Kidney (tissue), 14 donors: ENCODE results near the gene MICU2. TPM values are rescaled to one million over a fixed set of nuclear protein-coding genes. Genes with fewer than 3 reads are reported as not detected.

Experiments used
- DNase-seq, 5 donors: peaks; one replicate each; pipeline ENCODE4 v3.0.0-alpha.2; 2013 to 2020
- FAIRE-seq: peaks from 2 replicates; lab custom pipeline; 2012; peaks lifted over from hg19 to GRCh38; lab: Jason Lieb, UNC
- H3K27ac ChIP-seq, 2 donors: one replicate each; pipeline ENCODE4 v1.7.0; 2013; ENCODE audit warnings: low read depth in 2 of 2, low read length in 2 of 2, inconsistent platforms in 1 of 2
- H3K27me3 ChIP-seq: one replicate; pipeline ENCODE4 v1.7.1; 2013; ENCODE audit warnings: low read length, inconsistent platforms; ENCODE audit not compliant: control insufficient read depth, insufficient read depth
- H3K36me3 ChIP-seq, 3 donors: one replicate each; pipeline versions ENCODE4 v1.7.0 to v1.7.1; 2013; ENCODE audit warnings: low read length in 3 of 3, control low read depth in 1 of 3, inconsistent platforms in 1 of 3; ENCODE audit not compliant: insufficient read depth in 3 of 3, control insufficient read depth in 2 of 3
- H3K4me1 ChIP-seq, 3 donors: one replicate each; pipeline versions ENCODE4 v1.7.0 to v1.7.1; 2013; ENCODE audit warnings: low read length in 3 of 3, inconsistent platforms in 1 of 3, low read depth in 1 of 3; ENCODE audit not compliant: control insufficient read depth in 2 of 3, insufficient read depth in 2 of 3
- H3K4me3 ChIP-seq, 3 donors: one replicate each; pipeline versions ENCODE4 v1.7.0 to v1.8.1; 2013; ENCODE audit warnings: low read length in 3 of 3, control low read depth in 1 of 3, inconsistent platforms in 1 of 3
- H3K9ac ChIP-seq, 3 donors: one replicate each; pipeline versions ENCODE4 v1.7.0 to v1.7.1; 2013; ENCODE audit warnings: low read length in 3 of 3, control low read depth in 1 of 3, inconsistent platforms in 1 of 3
- H3K9me3 ChIP-seq, 3 donors: one replicate each; pipeline versions ENCODE4 v1.7.0 to v1.7.1; 2013; ENCODE audit warnings: low read length in 3 of 3, control low read depth in 1 of 3, inconsistent platforms in 1 of 3; ENCODE audit not compliant: control insufficient read depth in 2 of 3, insufficient read depth in 1 of 3
- CTCF ChIP-seq: IDR thresholded peaks from 3 replicates; pipeline ENCODE4 v1.5.1; 2012; ENCODE audit warnings: mild to moderate bottlenecking, moderate library complexity, borderline replicate concordance; ENCODE audit not compliant: insufficient read depth; ENCODE audit errors: extremely low read depth
- intact Hi-C: fragments of 100-400 bp; cut with DNase I; formaldehyde crosslinking; loops from one replicate; pipeline ENCODE4 v1.11.1; 2022
- polyA plus RNA-seq: library from polyadenylated mRNA; stranded (reverse); fragments of 350-450 nt; fragmentation: Illumina TruSeq; extraction: RNeasy Lipid Tissue Mini Kit (QIAGEN cat#74804); gene quantifications from one replicate; pipeline ENCODE4 v1.2.3, GENCODE V29; 2014; ENCODE audit warnings: low read depth, low replicate concordance; ENCODE audit not compliant: insufficient read depth
- total RNA-seq: library from RNA; stranded (reverse); fragmentation: NEBNext Ultra II Directional; extraction: Animal tissue kit (Norgen Biotek cat#: 25700); gene quantifications from one replicate; pipeline ENCODE4 v1.2.1, GENCODE V29; 2021
- donor health status: control.
- donor health status: control.
- donor health status: control.
- donor health status: control.
- donor health status: control.
- donor health status: DM: yes; HTN: yes; CAD: no.
- donor health status: Normal renal cell carcinoma (clear cell type).

MICU2 gene
- total and polyA plus RNA-seq, 2 donors from 2014 or later: 49.0 to 86.5 TPM

- intact Hi-C loops: no loop called here
- FAIRE-seq: no peak
Observed at GRCh38 chr13:21526707-21527540, 77.0 kb downstream of the MICU2 start.

GRCh38 chr13:21522847-21523246, 81.1 kb downstream of the MICU2 start:
- no peaks in the 10 kb centered on the region for H3K9me3 ChIP-seq
- DNase-seq (no peak), FAIRE-seq (no peak)
- H3K4me3 ChIP-seq: no peak overlapping the region
- H3K36me3 ChIP-seq: peaks cover 4 to 11% (median 4%) of the 10 kb centered on the region in 3 donors
- no peak overlapping the region for H3K27ac ChIP-seq
- no peaks in the 10 kb centered on the region for H3K27me3 ChIP-seq
- intact Hi-C loops: no loop called here
- no peaks in the 10 kb centered on the region for H3K4me1 ChIP-seq
- TF ChIP-seq CTCF: no peak
- no peak overlapping the region for H3K9ac ChIP-seq

More at GRCh38 chr13:21526707-21527540, 77.0 kb downstream of the MICU2 start:
- TF ChIP-seq CTCF: no peak
- no peaks in the 10 kb centered on the region for H3K9me3 ChIP-seq
- H3K27me3 ChIP-seq: no peaks in the 10 kb centered on the region
- peak in 2 of 5 donors; percentile 17 to 19 for DNase-seq
- no peak overlapping the region for H3K9ac ChIP-seq
- H3K36me3 ChIP-seq: peaks cover 0 to 4% (median 3%) of the 10 kb centered on the region in 3 donors
- H3K4me3 ChIP-seq: no peak overlapping the region
- no peaks in the 10 kb centered on the region for H3K4me1 ChIP-seq
- no peak overlapping the region for H3K27ac ChIP-seq

DNA sequence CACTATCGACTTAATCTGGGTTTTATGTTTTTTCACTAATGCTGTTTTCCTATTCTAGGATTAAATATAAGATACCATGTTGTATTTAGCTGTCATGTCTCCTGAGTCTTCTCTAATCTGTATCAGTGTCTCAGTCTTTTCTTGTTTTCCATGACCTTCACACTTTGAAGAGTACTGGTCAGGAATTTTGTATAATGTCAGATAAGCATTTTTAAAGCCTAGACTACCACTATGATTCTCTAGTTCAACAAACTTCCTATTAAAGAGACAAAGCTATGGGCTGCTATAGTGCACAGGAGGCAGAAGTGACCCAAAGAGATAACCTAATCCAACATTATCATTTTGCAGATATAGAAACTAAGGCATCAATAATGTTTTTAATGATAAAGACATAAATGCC, 81.8 kb downstream of the MICU2 start:
- peaks cover 4 to 11% (median 4%) of the 10 kb centered on the region in 3 donors for H3K36me3 ChIP-seq
- H3K9me3 ChIP-seq: no peaks in the 10 kb centered on the region
- no peaks in the 10 kb centered on the region for H3K27me3 ChIP-seq
- no peak for DNase-seq
- no peak for FAIRE-seq
- intact Hi-C loops: no loop called here
- H3K9ac ChIP-seq: no peak overlapping the region
- TF ChIP-seq CTCF: no peak
- H3K4me3 ChIP-seq: no peak overlapping the region
- no peaks in the 10 kb centered on the region for H3K4me1 ChIP-seq
- H3K27ac ChIP-seq: no peak overlapping the region
